GM10847 (cell line): ENCODE data around the gene SLC15A3.
A peak's percentile ranks its signal among the peaks of the same experiment; 100 is the strongest.

ENCODE experiments used
- POLR2A ChIP-seq: IDR thresholded peaks from 2 replicates; pipeline ENCODE4 v1.6.1; 2011; ENCODE audit not compliant: insufficient read length; ENCODE audit errors: extremely low read depth

SLC15A3 gene

DNA sequence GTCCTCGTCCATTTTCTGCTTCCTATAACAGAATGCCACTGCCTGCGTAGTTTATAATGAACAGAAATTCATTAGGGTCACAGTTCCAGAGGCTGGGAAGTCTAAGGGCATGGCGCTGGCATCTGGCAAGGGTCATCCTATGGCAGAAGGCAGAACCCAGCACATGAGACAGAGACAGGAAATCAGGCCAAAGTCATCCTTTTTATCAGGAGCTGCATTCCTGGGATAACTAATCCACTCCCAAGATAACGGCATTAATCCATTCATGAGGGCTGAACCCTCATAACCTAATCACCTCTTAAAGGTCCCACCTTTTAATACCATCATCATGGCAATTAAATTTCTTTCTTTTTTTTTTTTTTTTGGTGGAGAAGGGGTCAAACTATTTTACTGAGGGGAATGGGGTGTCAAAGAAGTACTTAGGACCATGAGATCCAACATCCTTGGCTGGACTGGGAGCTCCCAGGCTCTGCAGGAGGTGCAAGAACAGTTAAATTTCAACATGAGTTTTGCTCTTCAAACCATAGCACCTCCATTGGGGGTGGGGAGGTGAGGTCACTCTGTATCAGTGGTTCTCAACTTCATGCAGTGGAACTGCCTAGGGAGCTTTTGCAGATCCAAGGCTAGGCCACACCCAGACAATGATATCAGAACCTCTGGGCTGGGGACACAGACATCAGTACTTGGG lies 33.6 kb downstream of the SLC15A3 start:
- no peak for TF ChIP-seq POLR2A

DNA sequence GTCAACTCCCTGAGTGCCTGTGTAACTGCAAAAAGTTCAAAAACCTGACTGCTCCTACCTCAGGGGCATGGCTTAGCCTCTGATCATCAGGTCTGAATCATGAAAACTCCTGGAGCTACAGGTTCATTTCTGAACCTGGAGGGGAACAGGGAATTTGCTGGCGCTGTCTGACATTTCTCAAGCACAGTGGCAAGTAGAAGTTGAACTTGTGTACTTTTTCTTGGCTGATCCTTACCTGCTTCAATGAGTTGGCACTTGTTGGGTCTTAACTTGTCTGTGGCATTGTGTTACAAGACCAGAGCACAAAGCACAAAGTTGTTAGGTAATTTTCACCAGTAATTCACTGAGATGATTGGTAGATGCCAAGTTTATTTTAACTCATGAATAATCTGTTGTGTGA lies 34.7 kb downstream of the SLC15A3 start:
- no peak for TF ChIP-seq POLR2A

DNA sequence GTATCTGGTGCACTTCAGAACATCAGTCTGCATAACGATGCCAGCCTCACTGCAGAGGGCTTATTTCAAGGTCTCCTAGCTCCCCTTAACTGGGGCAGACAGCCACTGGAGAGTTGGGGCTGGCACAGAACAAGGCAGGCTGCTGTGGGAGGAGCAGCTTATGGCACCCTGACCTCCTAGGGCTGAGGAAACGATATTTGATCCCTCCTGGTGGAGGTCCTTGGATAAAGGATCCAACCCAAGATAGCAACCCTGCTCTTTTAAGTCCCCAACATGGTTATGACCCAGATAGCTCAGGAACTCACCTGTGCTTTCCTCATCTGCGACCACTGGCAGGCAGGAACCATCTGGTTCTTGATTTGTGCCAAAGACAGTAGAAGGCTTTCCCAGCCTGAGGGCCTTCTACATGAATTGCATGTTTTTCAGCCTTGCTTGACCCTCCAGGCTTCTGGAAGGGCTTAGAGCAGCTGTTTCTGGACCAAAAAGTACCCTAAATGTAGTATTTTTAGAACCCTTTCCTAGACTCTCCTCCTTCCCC lies 35.2 kb downstream of the SLC15A3 start:
- TF ChIP-seq POLR2A, result no peak

DNA sequence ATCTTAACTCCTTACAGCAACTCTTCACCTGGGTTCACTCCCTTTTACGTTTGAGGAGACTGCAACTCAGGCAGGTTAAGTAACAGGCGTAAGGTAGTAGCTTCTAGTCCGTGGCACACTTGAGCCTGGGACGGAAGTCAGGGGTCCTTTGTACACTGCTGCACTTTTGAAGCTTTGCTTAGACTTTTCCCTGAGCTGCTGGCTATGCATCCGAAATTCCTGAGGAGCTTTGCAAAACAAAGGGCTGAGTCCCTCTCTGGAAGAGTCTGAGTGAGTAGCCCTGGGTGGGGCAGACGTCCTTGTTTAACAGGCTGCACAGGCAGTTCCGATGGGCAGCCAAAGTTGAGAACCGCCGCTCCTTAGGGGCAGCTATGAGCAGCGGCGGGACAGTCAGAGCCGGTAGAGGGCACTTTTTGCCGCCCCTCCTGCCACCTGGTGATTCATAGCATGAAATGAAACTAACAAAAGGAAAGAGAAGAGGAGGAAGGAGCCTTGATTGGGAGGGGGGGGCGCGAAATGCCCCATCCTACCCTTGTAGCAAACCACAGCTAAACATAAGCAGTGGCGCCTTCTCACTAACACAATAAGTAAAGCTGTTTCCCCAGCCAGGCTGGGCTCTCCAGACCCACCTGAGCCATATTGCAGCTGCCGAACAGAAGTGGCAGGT lies 36.6 kb downstream of the SLC15A3 start:
- peak; percentile 18 for TF ChIP-seq POLR2A

DNA sequence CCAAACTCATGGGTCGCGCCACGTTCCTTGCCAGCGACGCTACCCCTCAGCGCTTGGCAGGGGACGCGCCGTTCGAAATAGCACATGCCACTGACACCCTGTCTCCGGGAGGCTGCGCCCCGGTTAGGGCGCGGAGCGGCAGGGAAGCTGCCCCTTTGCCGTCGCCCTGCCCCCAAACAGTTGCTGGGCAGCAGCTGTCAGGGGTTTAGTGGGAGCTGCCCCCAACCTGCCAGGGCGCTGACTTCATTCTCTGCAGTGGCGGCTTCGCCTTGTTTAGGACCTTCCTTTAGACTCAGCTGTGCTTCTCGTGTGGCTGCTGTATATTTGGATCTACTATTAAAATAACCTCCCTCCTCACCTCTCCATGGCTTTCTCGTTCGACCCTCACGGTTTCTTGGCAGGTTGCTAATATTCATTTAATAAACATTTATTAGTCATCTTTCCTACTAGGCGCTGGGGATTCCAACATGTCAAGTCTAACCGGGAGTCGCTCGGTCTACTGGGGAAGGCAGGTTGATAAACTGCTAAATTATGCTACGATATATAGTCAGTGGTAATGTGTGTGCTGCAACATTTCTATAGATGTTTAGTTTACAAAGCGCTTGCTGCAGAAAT lies 37.2 kb downstream of the SLC15A3 start:
- TF ChIP-seq POLR2A, result no peak

DNA sequence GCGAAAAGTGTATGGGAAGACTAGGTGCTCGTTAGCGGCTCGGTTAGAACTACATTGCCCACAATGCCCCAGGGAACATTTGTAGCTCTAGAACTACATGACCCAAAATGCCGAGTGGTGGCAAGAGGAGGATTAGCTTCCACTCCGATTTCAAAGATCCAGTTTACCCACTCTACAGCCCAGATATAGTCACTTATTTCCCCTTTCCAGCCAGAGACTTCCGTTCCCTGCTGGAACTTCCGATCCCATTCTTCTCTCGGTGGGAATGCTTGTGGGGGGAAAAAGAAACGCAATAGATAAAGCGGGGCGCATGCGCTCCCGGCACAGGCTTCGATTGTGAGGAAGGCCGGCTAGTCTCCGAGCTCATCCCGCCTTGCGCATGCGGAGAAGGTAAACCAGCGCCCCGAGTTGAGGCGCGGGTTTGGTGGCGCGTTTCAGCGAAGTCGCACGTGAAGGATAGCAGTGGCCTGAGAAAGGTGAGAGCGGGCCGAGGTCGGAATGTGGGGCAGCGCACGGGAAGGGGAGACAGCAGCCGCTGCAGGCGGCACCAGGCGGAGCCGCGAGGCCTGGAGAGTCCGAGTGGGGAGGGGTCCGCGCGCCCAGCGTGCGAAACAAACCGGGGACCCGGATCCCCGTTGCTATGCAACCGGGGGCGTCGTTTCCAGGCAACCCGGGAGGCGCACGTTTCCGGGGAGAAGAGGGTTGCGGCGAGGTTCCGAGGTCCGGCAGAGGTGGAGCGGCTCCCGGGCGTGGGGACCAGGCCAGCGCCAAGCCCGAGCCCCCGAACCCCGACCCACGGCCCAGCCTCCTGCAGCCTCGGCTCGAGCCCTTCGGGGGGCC lies 38.0 kb downstream of the SLC15A3 start, which contains the start of gene TMEM109:
TMEM109 (plus strand) TSS at position 366 of the 840 bp plus-strand sequence. CDS start 5,536 bp downstream, outside the sequence.
- peak; percentile 39 for TF ChIP-seq POLR2A

DNA sequence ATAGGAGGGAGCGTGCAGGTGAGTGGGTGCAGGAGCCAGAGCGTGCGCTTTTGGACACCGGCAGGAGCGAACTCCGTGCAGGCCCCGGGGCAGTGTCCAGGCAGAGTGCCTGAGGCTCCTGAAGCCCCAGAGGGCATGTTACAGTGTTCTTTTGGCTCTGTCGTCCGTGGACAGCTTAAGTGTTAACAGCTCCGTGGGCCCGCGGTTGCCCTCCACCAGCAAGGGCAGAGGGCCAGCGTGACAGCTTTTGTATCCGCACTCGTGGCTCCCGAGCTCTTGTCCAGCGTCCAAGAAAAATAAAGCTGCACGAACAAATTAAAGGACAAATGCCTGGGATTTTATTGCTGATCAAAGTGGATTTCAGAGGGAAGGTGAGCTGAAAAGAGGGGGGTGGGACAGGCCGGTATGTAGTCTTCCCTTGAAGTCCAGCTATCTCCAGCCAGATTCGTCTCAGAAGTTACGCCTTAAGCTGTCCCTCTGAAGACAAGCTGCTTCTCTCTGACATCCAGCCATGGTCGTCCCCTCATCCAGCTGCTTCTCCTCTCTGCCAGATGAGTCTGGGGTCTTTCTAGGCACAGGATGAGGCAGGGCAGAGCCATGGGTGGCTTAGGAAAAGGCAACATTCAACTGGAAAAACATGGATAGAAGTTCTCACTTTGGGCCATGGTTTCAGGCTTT lies 39.0 kb downstream of the SLC15A3 start:
- TF ChIP-seq POLR2A, result no peak

DNA sequence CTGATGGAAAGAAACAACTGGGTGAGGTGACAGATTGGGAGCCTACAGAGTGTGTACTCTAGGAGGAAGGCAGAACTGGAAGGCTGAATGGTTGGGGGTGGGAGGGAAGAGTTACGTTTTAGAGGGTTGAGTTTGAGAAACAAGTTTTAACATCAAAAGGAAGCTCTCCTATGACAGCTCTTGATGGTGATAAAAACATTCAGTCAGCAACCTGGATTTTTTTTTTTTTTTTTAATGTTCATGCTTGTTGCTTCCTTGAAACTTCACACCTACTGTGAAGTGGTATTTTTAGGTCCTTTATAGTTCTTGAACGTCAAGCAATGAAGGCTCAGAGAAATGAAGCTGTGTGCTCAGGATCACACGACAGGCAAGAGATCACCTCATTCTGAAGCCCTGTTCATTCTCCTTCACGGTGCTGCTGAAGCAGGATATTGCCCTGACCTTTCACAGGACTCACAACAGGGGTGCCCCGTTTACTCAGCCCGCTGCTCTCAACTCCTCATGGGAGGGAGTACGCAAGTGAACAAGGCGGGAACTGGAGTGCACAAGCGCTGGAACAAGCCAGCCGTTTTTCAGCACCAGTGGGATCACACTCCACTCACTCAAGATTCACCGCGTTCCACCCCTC lies 39.6 kb downstream of the SLC15A3 start:
- TF ChIP-seq POLR2A, result no peak

DNA sequence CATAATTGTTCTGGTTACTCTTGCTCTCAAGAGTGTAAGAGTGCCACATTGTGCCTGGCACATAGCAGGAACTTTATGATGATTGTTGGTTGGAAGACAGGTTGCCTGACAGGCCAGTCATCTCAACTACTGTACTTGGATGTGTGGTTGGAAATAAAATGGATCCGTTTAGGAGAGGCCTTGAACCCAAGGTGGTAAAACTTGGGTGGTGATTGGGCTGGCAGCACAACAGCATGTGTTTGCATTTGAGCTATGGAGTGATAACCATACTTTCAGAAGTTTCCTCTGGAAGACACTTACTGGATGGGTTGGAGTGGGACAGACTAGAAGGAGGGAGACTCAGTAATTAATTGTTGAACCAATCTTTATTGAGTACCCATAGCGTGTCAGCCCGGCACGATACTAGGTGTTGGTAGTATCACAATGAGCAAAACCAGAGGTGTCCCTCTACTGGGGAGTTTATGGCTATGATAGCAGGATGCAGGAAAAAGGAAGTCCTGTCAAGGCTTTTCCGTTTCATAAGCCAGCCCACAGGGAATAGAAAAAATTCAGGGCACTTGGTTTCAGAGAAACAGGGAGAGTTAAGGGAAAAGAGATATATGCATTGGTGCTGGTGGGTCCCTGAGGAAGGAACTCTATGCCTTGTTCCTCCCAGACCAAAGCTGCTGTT lies 41.1 kb downstream of the SLC15A3 start:
- no peak for TF ChIP-seq POLR2A

DNA sequence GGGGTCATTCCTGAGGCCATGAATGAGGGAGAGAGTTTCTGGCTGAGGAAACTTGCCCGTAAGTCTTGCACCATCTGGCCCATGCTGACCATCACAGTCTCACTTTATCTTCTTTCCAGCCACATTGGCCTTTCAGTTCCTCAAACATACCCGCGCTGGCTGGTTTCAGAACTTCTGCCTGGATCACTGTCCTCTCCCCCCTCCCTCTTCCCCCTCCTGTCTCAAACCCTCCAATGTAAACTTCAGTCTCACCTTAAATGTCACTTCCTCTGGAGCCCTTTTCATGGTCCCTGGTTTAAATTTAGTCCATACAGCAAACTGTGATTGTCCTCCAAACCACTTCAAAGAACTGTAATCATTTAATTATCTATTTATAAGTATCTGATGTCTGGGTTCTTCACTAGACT lies 41.7 kb downstream of the SLC15A3 start:
- TF ChIP-seq POLR2A, result no peak

DNA sequence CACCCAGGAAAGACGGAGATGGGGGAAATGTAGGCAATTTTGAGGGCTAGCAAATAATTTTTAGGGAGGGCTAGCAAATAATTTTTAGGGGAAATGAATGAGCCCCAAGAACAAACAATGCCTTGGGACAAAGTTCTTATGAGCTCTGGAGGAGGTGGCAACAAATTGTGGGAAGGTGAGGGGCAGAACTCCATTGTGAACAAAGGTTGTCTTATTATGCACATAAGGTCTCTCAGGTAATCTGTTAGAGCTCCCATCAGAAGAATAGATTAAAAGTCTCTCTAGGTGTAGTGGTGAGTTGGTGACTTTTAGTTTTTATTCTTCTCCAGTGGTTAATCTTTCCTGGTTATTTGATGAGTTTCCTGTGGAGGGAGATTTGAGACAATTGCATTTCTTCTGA lies 43.2 kb downstream of the SLC15A3 start:
- TF ChIP-seq POLR2A, result no peak

DNA sequence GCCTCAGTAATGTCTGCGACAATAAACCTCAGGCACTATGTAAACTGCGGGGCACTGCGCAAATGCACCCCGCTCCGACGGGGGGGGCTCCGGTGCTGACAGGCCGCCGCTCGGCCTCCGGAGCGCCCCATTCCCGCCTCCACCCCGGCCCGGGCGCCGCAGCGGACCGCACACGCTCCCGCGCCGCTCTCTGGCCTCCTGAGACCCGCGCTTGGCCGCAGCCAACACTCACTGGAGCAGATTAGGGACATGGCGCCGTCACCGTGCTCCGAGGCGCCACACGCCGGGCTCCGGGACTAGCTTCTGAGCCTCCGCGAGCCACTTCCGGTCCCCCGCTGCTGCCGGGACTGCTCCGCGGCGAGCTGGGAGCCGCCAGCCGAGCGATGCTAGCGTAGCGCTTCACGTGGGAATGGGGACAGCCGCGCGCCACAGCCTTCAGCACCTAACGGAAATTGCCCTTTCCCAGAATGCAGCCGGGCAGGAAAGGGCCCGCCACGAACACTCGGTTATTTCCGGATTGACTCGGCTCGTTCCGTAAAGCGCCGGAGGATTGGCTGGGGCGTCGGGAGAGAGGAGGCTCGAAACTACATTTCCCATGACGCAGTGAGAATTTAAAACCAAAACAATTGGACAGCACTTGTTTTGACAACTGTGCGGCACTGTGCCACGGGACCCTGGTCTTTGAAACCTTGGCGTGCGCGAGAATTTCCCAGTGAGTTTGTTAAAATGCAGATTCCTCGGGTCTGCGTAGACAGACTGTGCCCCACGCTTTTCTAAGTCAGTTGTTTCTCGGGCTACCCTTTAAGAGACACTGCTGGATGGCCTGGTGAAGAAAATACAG lies 45.6 kb downstream of the SLC15A3 start, which contains the start of gene PRPF19:
PRPF19 (minus strand) TSS at position 454 of the 841 bp plus-strand sequence; CDS start at position 251, 203 bp downstream.
- peak; percentile 86 for TF ChIP-seq POLR2A
